HepG2 (cell line): Measurements from ENCODE around the gene DYNC1I2. TPM values are rescaled to one million over a fixed set of nuclear protein-coding genes. Genes with fewer than 3 reads are reported as not detected.

Source experiments
- BHLHE40 ChIP-seq: IDR thresholded peaks from 2 replicates; pipeline ENCODE4 v1.6.1; 2011; ENCODE audit warnings: low read length, improper control_type of control experiment
- GABPB1 ChIP-seq: IDR thresholded peaks from 2 replicates; pipeline ENCODE4 v1.6.1; 2016; ENCODE audit warnings: mild to moderate bottlenecking, missing genetic modification reagents, moderate library complexity, missing compliant biosample characterization
- GRHL1 ChIP-seq: sonication (generic); formaldehyde crosslinking; conservative IDR thresholded peaks from 2 replicates; pipeline ENCODE4 v1.8.0; 2022; ENCODE audit warnings: missing genetic modification reagents
- HNRNPK ChIP-seq: fragments of 200-400 bp; formaldehyde crosslinking; IDR thresholded peaks from 2 replicates; pipeline ENCODE4 v1.6.1; 2018; ENCODE audit warnings: low read length, low read depth, moderate library complexity, mild to moderate bottlenecking; ENCODE audit not compliant: poor library complexity, severe bottlenecking
- HOMEZ ChIP-seq: IDR thresholded peaks from 2 replicates; pipeline ENCODE4 v1.6.1; 2016; ENCODE audit warnings: low read depth
- KDM1A ChIP-seq: IDR thresholded peaks from 2 replicates; pipeline ENCODE4 v1.6.1; 2016; ENCODE audit warnings: missing compliant biosample characterization
- MIER3 ChIP-seq: IDR thresholded peaks from 2 replicates; pipeline ENCODE4 v1.6.1; 2016; ENCODE audit warnings: missing compliant biosample characterization, borderline replicate concordance
- SP4 ChIP-seq: sonication (generic); formaldehyde crosslinking; IDR thresholded peaks from 2 replicates; pipeline ENCODE4 v1.8.1; 2023; ENCODE audit warnings: mild to moderate bottlenecking, missing genetic modification reagents
- STAG1 ChIP-seq: sonication (generic); formaldehyde crosslinking; IDR thresholded peaks from 2 replicates; pipeline ENCODE4 v1.4.0; 2020; ENCODE audit warnings: missing genetic modification reagents
- TBL1XR1 ChIP-seq: fragments of 150-350 bp; IDR thresholded peaks from 2 replicates; pipeline ENCODE4 v1.6.1; 2014; ENCODE audit warnings: borderline replicate concordance, low read length; ENCODE audit not compliant: partially characterized antibody
- TBP ChIP-seq: sonication (generic); formaldehyde crosslinking; IDR thresholded peaks from 2 replicates; pipeline ENCODE4 v1.5.0; 2020; ENCODE audit warnings: missing genetic modification reagents
- THYN1 ChIP-seq: sonication (generic); formaldehyde crosslinking; IDR thresholded peaks from 2 replicates; pipeline ENCODE4 v1.8.1; 2023; ENCODE audit warnings: low read depth, mild to moderate bottlenecking, moderate library complexity, missing genetic modification reagents, borderline replicate concordance
- ZFP90 ChIP-seq: sonication (generic); formaldehyde crosslinking; IDR thresholded peaks from 2 replicates; pipeline ENCODE4 v1.8.0; 2022; ENCODE audit warnings: missing genetic modification reagents, mild to moderate bottlenecking, inconsistent platforms, borderline replicate concordance
- ZMYM2 ChIP-seq: sonication (generic); formaldehyde crosslinking; IDR thresholded peaks from 2 replicates; pipeline ENCODE4 v1.8.0; 2022; ENCODE audit warnings: mild to moderate bottlenecking, missing genetic modification reagents
- ZNF44 ChIP-seq: sonication (generic); formaldehyde crosslinking; IDR thresholded peaks from 2 replicates; pipeline ENCODE4 v1.5.1; 2020; ENCODE audit warnings: mild to moderate bottlenecking, missing genetic modification reagents
- ZNF569 ChIP-seq: sonication (generic); formaldehyde crosslinking; IDR thresholded peaks from 2 replicates; pipeline ENCODE4 v1.5.0; 2020; ENCODE audit warnings: mild to moderate bottlenecking, missing genetic modification reagents, moderate library complexity, borderline replicate concordance
- ZNF572 ChIP-seq: sonication (generic); formaldehyde crosslinking; IDR thresholded peaks from 2 replicates; pipeline ENCODE4 v1.5.1; 2020; ENCODE audit warnings: mild to moderate bottlenecking, missing genetic modification reagents
- ZNF784 ChIP-seq: sonication (generic); formaldehyde crosslinking; IDR thresholded peaks from 2 replicates; pipeline ENCODE4 v1.5.1; 2020; ENCODE audit warnings: missing genetic modification reagents, mild to moderate bottlenecking, borderline replicate concordance
- polyA plus RNA-seq, 8 experiments: library from polyadenylated mRNA; depleted of rRNA in 3 of 8; stranded (reverse) in 7 of 8; unstranded in 1 of 8; fragments of >200 nt; fragmentation: Illumina TruSeq in 4 of 8; extraction: Trizol in 4 of 8; gene quantifications; 2 replicates each; pipeline versions ENCODE4 v1.2.1 to v1.2.3, GENCODE V29; 2011 to 2016; ENCODE audit warnings: low read depth in 4 of 8, missing spikeins in 1 of 8, mixed read lengths in 1 of 8; ENCODE audit not compliant: insufficient read depth in 1 of 8
- total RNA-seq, 5 experiments: library from RNA; depleted of rRNA; stranded (reverse); fragments of >200 nt; fragmentation: Illumina TruSeq; extraction: Trizol; gene quantifications; 2 replicates each; pipeline ENCODE4 v1.2.3, GENCODE V29; 2016; ENCODE audit warnings: low read depth in 1 of 5
- TF ChIP-seq, protein P1 (sequence below): sonication (generic); formaldehyde crosslinking; conservative IDR thresholded peaks from 2 replicates; pipeline ENCODE4 v1.4.0; 2020; ENCODE audit warnings: mild to moderate bottlenecking, missing genetic modification reagents, moderate library complexity

The DYNC1I2 gene
- total and polyA plus RNA-seq, 2 of the 13 experiments (the other 11 are each of a cell fraction or from before 2014, with no cell fraction given) = 84.0 to 99.8 TPM

GRCh38 chr2:171728989-171729951, 42.0 kb downstream of the DYNC1I2 start (continued):
- peak; percentile 29; the same call in 1 of the 2 replicates for TF ChIP-seq ZNF784
- peak; percentile 46 for TF ChIP-seq STAG1
- TF ChIP-seq MIER3 (CRISPR knock-in tag) = peak; percentile 86; the same call in 1 of the 2 replicates
- TF ChIP-seq GABPB1 (CRISPR knock-in tag) = no peak
- TF ChIP-seq TBP (CRISPR knock-in tag) = no peak
- no peak for TF ChIP-seq ZMYM2 (CRISPR knock-in tag)
- peak; percentile 87 for TF ChIP-seq TBL1XR1
- no peak for TF ChIP-seq SP4
- no peak for TF ChIP-seq ZNF44
- TF ChIP-seq THYN1 (CRISPR knock-in tag) = no peak
- no peak for TF ChIP-seq BHLHE40
- TF ChIP-seq, protein P1, sequence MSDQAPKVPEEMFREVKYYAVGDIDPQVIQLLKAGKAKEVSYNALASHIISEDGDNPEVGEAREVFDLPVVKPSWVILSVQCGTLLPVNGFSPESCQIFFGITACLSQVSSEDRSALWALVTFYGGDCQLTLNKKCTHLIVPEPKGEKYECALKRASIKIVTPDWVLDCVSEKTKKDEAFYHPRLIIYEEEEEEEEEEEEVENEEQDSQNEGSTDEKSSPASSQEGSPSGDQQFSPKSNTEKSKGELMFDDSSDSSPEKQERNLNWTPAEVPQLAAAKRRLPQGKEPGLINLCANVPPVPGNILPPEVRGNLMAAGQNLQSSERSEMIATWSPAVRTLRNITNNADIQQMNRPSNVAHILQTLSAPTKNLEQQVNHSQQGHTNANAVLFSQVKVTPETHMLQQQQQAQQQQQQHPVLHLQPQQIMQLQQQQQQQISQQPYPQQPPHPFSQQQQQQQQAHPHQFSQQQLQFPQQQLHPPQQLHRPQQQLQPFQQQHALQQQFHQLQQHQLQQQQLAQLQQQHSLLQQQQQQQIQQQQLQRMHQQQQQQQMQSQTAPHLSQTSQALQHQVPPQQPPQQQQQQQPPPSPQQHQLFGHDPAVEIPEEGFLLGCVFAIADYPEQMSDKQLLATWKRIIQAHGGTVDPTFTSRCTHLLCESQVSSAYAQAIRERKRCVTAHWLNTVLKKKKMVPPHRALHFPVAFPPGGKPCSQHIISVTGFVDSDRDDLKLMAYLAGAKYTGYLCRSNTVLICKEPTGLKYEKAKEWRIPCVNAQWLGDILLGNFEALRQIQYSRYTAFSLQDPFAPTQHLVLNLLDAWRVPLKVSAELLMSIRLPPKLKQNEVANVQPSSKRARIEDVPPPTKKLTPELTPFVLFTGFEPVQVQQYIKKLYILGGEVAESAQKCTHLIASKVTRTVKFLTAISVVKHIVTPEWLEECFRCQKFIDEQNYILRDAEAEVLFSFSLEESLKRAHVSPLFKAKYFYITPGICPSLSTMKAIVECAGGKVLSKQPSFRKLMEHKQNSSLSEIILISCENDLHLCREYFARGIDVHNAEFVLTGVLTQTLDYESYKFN (CRISPR knock-in tag) = peak; percentile 96
- TF ChIP-seq ZNF572 (CRISPR knock-in tag) = no peak
- no peak for TF ChIP-seq KDM1A (CRISPR knock-in tag)
- no peak; the same call in 1 of the 2 replicates for TF ChIP-seq HOMEZ (CRISPR knock-in tag)
- no peak for TF ChIP-seq HNRNPK
- TF ChIP-seq ZFP90 = no peak
- TF ChIP-seq ZNF569 (CRISPR knock-in tag) = no peak
- TF ChIP-seq GRHL1 (CRISPR knock-in tag) = no peak
